GM13976 (cell line): ENCODE data around the gene ITPR1.

Experiments
- DNase-seq: peaks from one replicate; pipeline ENCODE4 v3.0.0; 2012; ENCODE audit warnings: low spot score
- CTCF ChIP-seq: IDR thresholded peaks from 2 replicates; pipeline ENCODE4 v1.5.1; 2012; ENCODE audit warnings: borderline replicate concordance, mild to moderate bottlenecking; ENCODE audit not compliant: insufficient read depth; ENCODE audit errors: extremely low read depth, missing control alignments, control extremely low read depth
- in situ Hi-C: fragments of 300-500 bp; cut with MboI; formaldehyde crosslinking; loops from one replicate; pipeline ENCODE4 v1.12.0; 2022; ENCODE audit warnings: low sequenced_read_pairs, mixed read lengths, inconsistent platforms; ENCODE audit not compliant: unreplicated experiment

Gene ITPR1

GRCh38 chr3:4467522-4467867 lies 25.7 kb upstream of the ITPR1 start:
- no peak for DNase-seq
- TF ChIP-seq CTCF = no peak
- in situ Hi-C loops = no loop called here

- TF ChIP-seq CTCF = no peak
- in situ Hi-C loops = no loop called here
Measured at GRCh38 chr3:4471907-4472306, 21.2 kb upstream of the ITPR1 start.

GRCh38 chr3:4472312-4472711 lies 20.8 kb upstream of the ITPR1 start:
- TF ChIP-seq CTCF = no peak
- in situ Hi-C loops = no loop called here
- no peak for DNase-seq

More at GRCh38 chr3:4471907-4472306, 21.2 kb upstream of the ITPR1 start:
- no peak for DNase-seq

GRCh38 chr3:4472766-4473165 lies 20.4 kb upstream of the ITPR1 start:
- no peak for TF ChIP-seq CTCF
- no peak for DNase-seq
- in situ Hi-C loops = no loop called here

- in situ Hi-C loops = no loop called here
- TF ChIP-seq CTCF = no peak
- DNase-seq = peak; percentile 43
Measured at GRCh38 chr3:4474683-4475490, 18.3 kb upstream of the ITPR1 start.

- in situ Hi-C loops = no loop called here
- TF ChIP-seq CTCF = no peak
- DNase-seq = no peak
Measured at GRCh38 chr3:4475804-4476203, 17.3 kb upstream of the ITPR1 start.
